Endothelial cell (in vitro differentiated cells): Measurements from ENCODE around the gene NR2F1-AS1. TPM values are rescaled to one million over a fixed set of nuclear protein-coding genes. Genes with fewer than 3 reads are reported as not detected.

Experiments used
- DNase-seq: peaks from one replicate; pipeline ENCODE4 v3.0.0; 2021; ENCODE audit warnings: low spot score
- H3K27ac Mint-ChIP-seq: one replicate; pipeline ENCODE4 v1.8.0; 2021; ENCODE audit warnings: mixed read lengths, inconsistent platforms; ENCODE audit not compliant: unreplicated experiment
- H3K27me3 Mint-ChIP-seq: one replicate; pipeline ENCODE4 v1.8.0; 2021; ENCODE audit warnings: mild to moderate bottlenecking, moderate library complexity, mixed read lengths, inconsistent platforms; ENCODE audit not compliant: unreplicated experiment
- H3K36me3 Mint-ChIP-seq: one replicate; pipeline ENCODE4 v1.8.0; 2021; ENCODE audit warnings: mild to moderate bottlenecking, low read depth, mixed read lengths, inconsistent platforms; ENCODE audit not compliant: unreplicated experiment
- H3K4me1 Mint-ChIP-seq: one replicate; pipeline ENCODE4 v1.8.0; 2021; ENCODE audit warnings: mild to moderate bottlenecking, mixed read lengths, inconsistent platforms; ENCODE audit not compliant: unreplicated experiment
- H3K4me3 Mint-ChIP-seq: one replicate; pipeline ENCODE4 v1.8.0; 2021; ENCODE audit warnings: mild to moderate bottlenecking, mixed read lengths, inconsistent platforms; ENCODE audit not compliant: unreplicated experiment
- H3K9me3 Mint-ChIP-seq: one replicate; pipeline ENCODE4 v1.8.0; 2021; ENCODE audit warnings: mixed read lengths, inconsistent platforms; ENCODE audit not compliant: unreplicated experiment
- total RNA-seq: library from RNA; stranded (reverse); fragmentation: NEBNext Ultra II Directional; extraction: Animal tissue kit (Norgen Biotek cat#: 25700); gene quantifications from one replicate; pipeline ENCODE4 v1.2.1, GENCODE V29; 2021; ENCODE audit not compliant: unreplicated experiment
- TF ChIP-seq, protein P1 (sequence below): fragments of 200-600 bp; sonication (generic); IDR thresholded peaks from one replicate; pipeline ENCODE4 v1.5.0; 2021; ENCODE audit warnings: antibody characterized with exemption; ENCODE audit not compliant: unreplicated experiment

Gene NR2F1-AS1
- total RNA-seq, 1 donor from 2014 or later, result 6.4 TPM

- Mint-ChIP-seq H3K27ac (peak overlapping the region; percentile 76), H3K27me3 (peaks cover 17% of the 10 kb centered on the region), H3K4me1 (peaks cover 30% of the 10 kb centered on the region), H3K36me3 (peaks cover 3% of the 10 kb centered on the region), H3K9me3 (no peaks in the 10 kb centered on the region), H3K4me3 (peak overlapping the region; percentile 84)
- DNase-seq, result no peak
- TF ChIP-seq, protein P1, sequence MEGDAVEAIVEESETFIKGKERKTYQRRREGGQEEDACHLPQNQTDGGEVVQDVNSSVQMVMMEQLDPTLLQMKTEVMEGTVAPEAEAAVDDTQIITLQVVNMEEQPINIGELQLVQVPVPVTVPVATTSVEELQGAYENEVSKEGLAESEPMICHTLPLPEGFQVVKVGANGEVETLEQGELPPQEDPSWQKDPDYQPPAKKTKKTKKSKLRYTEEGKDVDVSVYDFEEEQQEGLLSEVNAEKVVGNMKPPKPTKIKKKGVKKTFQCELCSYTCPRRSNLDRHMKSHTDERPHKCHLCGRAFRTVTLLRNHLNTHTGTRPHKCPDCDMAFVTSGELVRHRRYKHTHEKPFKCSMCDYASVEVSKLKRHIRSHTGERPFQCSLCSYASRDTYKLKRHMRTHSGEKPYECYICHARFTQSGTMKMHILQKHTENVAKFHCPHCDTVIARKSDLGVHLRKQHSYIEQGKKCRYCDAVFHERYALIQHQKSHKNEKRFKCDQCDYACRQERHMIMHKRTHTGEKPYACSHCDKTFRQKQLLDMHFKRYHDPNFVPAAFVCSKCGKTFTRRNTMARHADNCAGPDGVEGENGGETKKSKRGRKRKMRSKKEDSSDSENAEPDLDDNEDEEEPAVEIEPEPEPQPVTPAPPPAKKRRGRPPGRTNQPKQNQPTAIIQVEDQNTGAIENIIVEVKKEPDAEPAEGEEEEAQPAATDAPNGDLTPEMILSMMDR, result no peak
Measured at GRCh38 chr5:93571114-93571949, 9.7 kb downstream of the NR2F1-AS1 start.

GRCh38 chr5:93570294-93571113, 10.5 kb downstream of the NR2F1-AS1 start:
- Mint-ChIP-seq H3K9me3 (no peaks in the 10 kb centered on the region), H3K4me3 (peak overlapping the region; percentile 62), H3K4me1 (peaks cover 30% of the 10 kb centered on the region), H3K36me3 (peaks cover 3% of the 10 kb centered on the region), H3K27me3 (peaks cover 17% of the 10 kb centered on the region), H3K27ac (no peak overlapping the region)
- no peak for DNase-seq
- TF ChIP-seq, protein P1, result no peak

GRCh38 chr5:93569300-93570160, 11.5 kb downstream of the NR2F1-AS1 start:
- no peak for DNase-seq
- no peak overlapping the region for H3K27ac Mint-ChIP-seq
- peak overlapping the region; percentile 62 for H3K4me3 Mint-ChIP-seq
- peaks cover 16% of the 10 kb centered on the region for H3K27me3 Mint-ChIP-seq
- TF ChIP-seq, protein P1, result no peak
- no peaks in the 10 kb centered on the region for H3K9me3 Mint-ChIP-seq
- peaks cover 3% of the 10 kb centered on the region for H3K36me3 Mint-ChIP-seq
- H3K4me1 Mint-ChIP-seq, result peaks cover 29% of the 10 kb centered on the region

GRCh38 chr5:93567424-93567823, 13.6 kb downstream of the NR2F1-AS1 start:
- DNase-seq, result no peak
- no peak overlapping the region for H3K4me3 Mint-ChIP-seq
- no peaks in the 10 kb centered on the region for H3K9me3 Mint-ChIP-seq
- no peaks in the 10 kb centered on the region for H3K36me3 Mint-ChIP-seq
- H3K27me3 Mint-ChIP-seq, result peaks cover 10% of the 10 kb centered on the region
- peaks cover 13% of the 10 kb centered on the region for H3K4me1 Mint-ChIP-seq
- no peak overlapping the region for H3K27ac Mint-ChIP-seq
- TF ChIP-seq, protein P1, result no peak
